ENCODE results near the gene GNAO1.

DNA sequence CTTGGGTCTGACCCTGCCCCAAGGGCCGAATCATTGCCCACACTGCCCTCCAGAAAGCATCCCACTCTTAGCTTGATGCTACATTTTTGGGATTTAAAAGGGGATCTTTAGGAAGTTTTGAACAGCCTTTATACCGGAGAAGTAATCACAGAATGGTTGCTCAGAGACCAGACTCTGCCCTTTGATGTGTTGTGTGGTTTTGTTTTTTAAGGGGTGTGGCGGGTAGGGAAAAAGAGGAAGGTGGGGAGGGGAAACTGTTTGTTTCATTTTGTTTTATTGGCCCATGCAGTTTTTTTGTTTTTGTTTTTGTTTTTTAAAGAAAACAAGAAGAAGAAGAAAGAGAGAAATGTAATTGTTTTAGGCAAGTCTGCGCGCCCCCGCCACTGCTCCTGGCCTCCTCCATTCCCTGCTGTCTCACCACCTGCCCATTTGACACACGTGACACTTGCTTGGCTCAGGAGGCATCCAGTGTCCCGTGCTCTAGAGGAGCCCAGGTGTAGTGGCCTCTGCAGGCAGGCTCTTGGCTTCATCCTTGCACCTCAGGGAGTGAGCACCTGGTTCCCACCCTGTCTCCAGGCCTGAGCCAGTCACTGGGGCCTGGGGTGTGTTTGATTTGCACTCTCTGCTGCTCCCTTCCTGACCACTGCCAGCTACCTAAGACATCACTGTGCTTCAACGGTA lies 35.7 kb downstream of the GNAO1 start:
- no peak for TF ChIP-seq CTCF (IDR thresholded peaks at IDR 0.05)
- TF ChIP-seq POLR2A (IDR thresholded peaks at IDR 0.05), result no peak
